Measurements from ENCODE around the gene SNRNP35. TPM values are rescaled to one million over a fixed set of nuclear protein-coding genes. Genes with fewer than 3 reads are reported as not detected.

The SNRNP35 gene
- total and polyA plus RNA-seq, 2 donors (not counting 1 experiment from before 2014, with no cell fraction given), result 33.8 to 57.8 TPM

DNA sequence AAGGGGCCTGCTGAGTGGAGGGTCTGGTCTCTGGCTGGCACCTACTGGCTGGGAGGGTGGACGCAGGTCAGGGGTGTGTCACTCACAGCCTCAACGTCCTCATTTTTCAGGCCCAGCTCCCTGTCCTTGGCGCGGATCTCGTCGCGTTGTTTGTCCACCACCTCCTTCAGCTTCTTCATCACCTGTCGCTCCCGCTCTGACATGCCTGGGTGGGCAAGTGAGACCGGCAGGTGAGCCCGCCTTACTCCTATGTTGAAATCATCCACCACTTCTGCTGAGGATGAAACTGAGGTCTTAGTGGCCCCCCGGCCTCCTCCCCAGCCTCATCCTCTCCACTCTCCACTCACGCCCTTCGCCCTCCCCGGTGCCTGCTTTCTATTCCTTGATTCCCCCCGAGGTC is 41.4 kb downstream of the SNRNP35 start:
- ATAC-seq (ENCODE audit: low read depth) (no peak), DNase-seq (no peak)
- no peak overlapping the region for H3K4me3 Mint-ChIP-seq
- Histone ChIP-seq H2AFZ (ENCODE audit: insufficient read depth, low read depth, low read length, poor library complexity, severe bottlenecking) (no peak overlapping the region), H4K20me1 (ENCODE audit: control insufficient read depth, insufficient read depth, low read length, poor library complexity, severe bottlenecking) (no peaks in the 10 kb centered on the region), H3K27me3 (replicated peaks in 1 of 4; ENCODE audit: control extremely low read depth in 1 of 4, control insufficient read depth in 3 of 4, insufficient read depth in 4 of 4, low read length in 3 of 4) (no peaks in the 10 kb centered on the region), H3K4me3 (ENCODE audit: control extremely low read depth in 1 of 5, extremely low read depth in 1 of 5, insufficient read depth in 1 of 5, low read depth in 2 of 5, low read length in 4 of 5) (no peak overlapping the region), H3K9ac (ENCODE audit: low read length) (no peak overlapping the region), H3K36me3 (replicated peaks in 1 of 2; ENCODE audit: control extremely low read depth in 1 of 2, control insufficient read depth in 1 of 2, extremely low read depth in 1 of 2, insufficient read depth in 2 of 2, low read length in 1 of 2) (no peaks in the 10 kb centered on the region), H3K9me3 (ENCODE audit: control extremely low read depth in 1 of 3, control insufficient read depth in 2 of 3, insufficient read depth in 1 of 3, low read length in 2 of 3) (peaks cover 0 to 5% (median 0%) of the 10 kb centered on the region in 3 donors), H3K4me2 (replicated peaks; ENCODE audit: low read depth, low read length, poor library complexity, severe bottlenecking) (no peak overlapping the region), H3K79me2 (ENCODE audit: control insufficient read depth, insufficient read depth, low read length) (no peaks in the 10 kb centered on the region), H3K4me1 (ENCODE audit: control insufficient read depth in 2 of 2, insufficient read depth in 2 of 2, low read length in 2 of 2) (no peaks in the 10 kb centered on the region), H3K27ac (ENCODE audit: low read length in 2 of 2) (no peak overlapping the region)
- intact Hi-C loops (cut with micrococcal nuclease), result no loop called here
- no peak for TF ChIP-seq EZH2 (IDR thresholded peaks at IDR 0.05; ENCODE audit: borderline replicate concordance, insufficient read depth, low read depth, low read length, poor library complexity, severe bottlenecking)
- TF ChIP-seq, protein P1, sequence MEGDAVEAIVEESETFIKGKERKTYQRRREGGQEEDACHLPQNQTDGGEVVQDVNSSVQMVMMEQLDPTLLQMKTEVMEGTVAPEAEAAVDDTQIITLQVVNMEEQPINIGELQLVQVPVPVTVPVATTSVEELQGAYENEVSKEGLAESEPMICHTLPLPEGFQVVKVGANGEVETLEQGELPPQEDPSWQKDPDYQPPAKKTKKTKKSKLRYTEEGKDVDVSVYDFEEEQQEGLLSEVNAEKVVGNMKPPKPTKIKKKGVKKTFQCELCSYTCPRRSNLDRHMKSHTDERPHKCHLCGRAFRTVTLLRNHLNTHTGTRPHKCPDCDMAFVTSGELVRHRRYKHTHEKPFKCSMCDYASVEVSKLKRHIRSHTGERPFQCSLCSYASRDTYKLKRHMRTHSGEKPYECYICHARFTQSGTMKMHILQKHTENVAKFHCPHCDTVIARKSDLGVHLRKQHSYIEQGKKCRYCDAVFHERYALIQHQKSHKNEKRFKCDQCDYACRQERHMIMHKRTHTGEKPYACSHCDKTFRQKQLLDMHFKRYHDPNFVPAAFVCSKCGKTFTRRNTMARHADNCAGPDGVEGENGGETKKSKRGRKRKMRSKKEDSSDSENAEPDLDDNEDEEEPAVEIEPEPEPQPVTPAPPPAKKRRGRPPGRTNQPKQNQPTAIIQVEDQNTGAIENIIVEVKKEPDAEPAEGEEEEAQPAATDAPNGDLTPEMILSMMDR (IDR thresholded peaks at IDR 0.05), result no peak
- ChIA-PET POLR2A (no interaction called here), CTCF (no interaction called here)
- no peaks in the 10 kb centered on the region for H3K27me3 Mint-ChIP-seq
- H3K4me1 Mint-ChIP-seq, result no peaks in the 10 kb centered on the region
- H3K9me3 Mint-ChIP-seq (ENCODE audit: insufficient read depth), result no peaks in the 10 kb centered on the region
- no peak overlapping the region for H3K27ac Mint-ChIP-seq
- 96% methylated on average over 14 of the region's 16 CpGs for WGBS (ENCODE audit: insufficient coverage)

DNA sequence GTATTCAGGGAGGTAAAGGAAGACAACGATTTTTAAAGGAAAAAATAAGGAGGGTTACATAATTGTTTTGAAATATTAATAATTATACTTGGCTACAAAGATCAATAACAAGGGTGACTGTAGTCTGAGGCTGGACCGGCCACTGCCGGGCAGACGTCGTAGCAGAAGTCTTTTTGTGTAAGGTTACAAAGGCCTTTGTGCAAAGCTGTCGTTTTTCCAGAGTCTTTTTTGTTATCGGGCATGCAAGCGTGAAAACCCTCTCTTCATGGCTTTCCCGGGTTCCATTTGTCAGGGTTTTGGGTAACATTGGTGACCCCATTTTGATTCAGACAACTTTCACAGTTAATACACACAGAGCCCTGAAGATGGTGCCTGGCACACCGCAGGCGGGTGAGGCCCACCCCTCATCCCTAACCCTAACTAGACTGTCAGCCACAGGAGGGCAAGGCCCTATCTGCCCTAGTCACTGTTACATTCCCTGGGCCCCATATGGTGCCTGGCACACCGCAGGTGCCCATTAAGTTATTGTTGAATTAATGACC is 44.3 kb downstream of the SNRNP35 start:
- Mint-ChIP-seq H3K4me3 (no peak overlapping the region), H3K4me1 (no peaks in the 10 kb centered on the region), H3K9me3 (ENCODE audit: insufficient read depth) (no peaks in the 10 kb centered on the region), H3K27me3 (no peaks in the 10 kb centered on the region), H3K27ac (no peak overlapping the region)
- POLR2A ChIA-PET, result no interaction called here
- H3K27ac ChIP-seq (ENCODE audit: low read length in 2 of 2), result no peak overlapping the region
- DNase-seq (no peak), ATAC-seq (ENCODE audit: low read depth) (no peak)
- CTCF ChIA-PET, result no interaction called here
- no peak overlapping the region for H2AFZ ChIP-seq (ENCODE audit: insufficient read depth, low read depth, low read length, poor library complexity, severe bottlenecking)
- H3K9ac ChIP-seq (ENCODE audit: low read length), result no peak overlapping the region
- intact Hi-C loops (cut with micrococcal nuclease), result no loop called here
- no peaks in the 10 kb centered on the region for H3K36me3 ChIP-seq (replicated peaks in 1 of 2; ENCODE audit: control extremely low read depth in 1 of 2, control insufficient read depth in 1 of 2, extremely low read depth in 1 of 2, insufficient read depth in 2 of 2, low read length in 1 of 2)
- no peak overlapping the region for H3K4me3 ChIP-seq (ENCODE audit: control extremely low read depth in 1 of 5, extremely low read depth in 1 of 5, insufficient read depth in 1 of 5, low read depth in 2 of 5, low read length in 4 of 5)
- no peaks in the 10 kb centered on the region for H4K20me1 ChIP-seq (ENCODE audit: control insufficient read depth, insufficient read depth, low read length, poor library complexity, severe bottlenecking)
- TF ChIP-seq, protein P1 (IDR thresholded peaks at IDR 0.05), result no peak
- TF ChIP-seq EZH2 (IDR thresholded peaks at IDR 0.05; ENCODE audit: borderline replicate concordance, insufficient read depth, low read depth, low read length, poor library complexity, severe bottlenecking), result no peak
- H3K4me1 ChIP-seq (ENCODE audit: control insufficient read depth in 2 of 2, insufficient read depth in 2 of 2, low read length in 2 of 2), result no peaks in the 10 kb centered on the region
- 87% methylated on average over 6 of the region's 12 CpGs for whole genome bisulfite sequencing (ENCODE audit: insufficient coverage)
- H3K9me3 ChIP-seq (ENCODE audit: control extremely low read depth in 1 of 3, control insufficient read depth in 2 of 3, insufficient read depth in 1 of 3, low read length in 2 of 3), result peaks cover 0 to 5% (median 0%) of the 10 kb centered on the region in 3 donors
- no peaks in the 10 kb centered on the region for H3K79me2 ChIP-seq (ENCODE audit: control insufficient read depth, insufficient read depth, low read length)
- H3K4me2 ChIP-seq (replicated peaks; ENCODE audit: low read depth, low read length, poor library complexity, severe bottlenecking), result no peak overlapping the region
- no peaks in the 10 kb centered on the region for H3K27me3 ChIP-seq (replicated peaks in 1 of 4; ENCODE audit: control extremely low read depth in 1 of 4, control insufficient read depth in 3 of 4, insufficient read depth in 4 of 4, low read length in 3 of 4)
